PFSK-1 (cell line): ENCODE data around the gene ADAM10.

ENCODE experiments used
- FOXP2 ChIP-seq: optimal IDR thresholded peaks from 2 replicates; pipeline ENCODE3; 2011; ENCODE audit warnings: borderline replicate concordance, control low read depth, inconsistent platforms; ENCODE audit not compliant: insufficient read depth; ENCODE audit errors: extremely low read length, extremely low read depth
- POLR2AphosphoS5 ChIP-seq: IDR thresholded peaks from 2 replicates; pipeline ENCODE4 v1.6.1; 2012; ENCODE audit warnings: low read depth, mild to moderate bottlenecking, control low read depth, low read length, moderate library complexity
- REST ChIP-seq, 2 experiments: IDR thresholded peaks; 2 replicates each; pipeline versions ENCODE4 v1.6.1 to v1.8.0; 2011 to 2012; ENCODE audit warnings: low read depth in 2 of 2, low read length in 2 of 2, control low read depth in 1 of 2, inconsistent platforms in 1 of 2, mild to moderate bottlenecking in 1 of 2, moderate library complexity in 1 of 2; ENCODE audit not compliant: insufficient read depth in 1 of 2
- SIN3A ChIP-seq: IDR thresholded peaks from 2 replicates; pipeline ENCODE4 v1.6.1; 2012; ENCODE audit warnings: mild to moderate bottlenecking, low read length, moderate library complexity, borderline replicate concordance; ENCODE audit not compliant: insufficient read depth
- TAF1 ChIP-seq: IDR thresholded peaks from 2 replicates; pipeline ENCODE4 v1.6.1; 2012; ENCODE audit warnings: low read length, control low read depth, borderline replicate concordance; ENCODE audit not compliant: insufficient read depth

Gene ADAM10

DNA sequence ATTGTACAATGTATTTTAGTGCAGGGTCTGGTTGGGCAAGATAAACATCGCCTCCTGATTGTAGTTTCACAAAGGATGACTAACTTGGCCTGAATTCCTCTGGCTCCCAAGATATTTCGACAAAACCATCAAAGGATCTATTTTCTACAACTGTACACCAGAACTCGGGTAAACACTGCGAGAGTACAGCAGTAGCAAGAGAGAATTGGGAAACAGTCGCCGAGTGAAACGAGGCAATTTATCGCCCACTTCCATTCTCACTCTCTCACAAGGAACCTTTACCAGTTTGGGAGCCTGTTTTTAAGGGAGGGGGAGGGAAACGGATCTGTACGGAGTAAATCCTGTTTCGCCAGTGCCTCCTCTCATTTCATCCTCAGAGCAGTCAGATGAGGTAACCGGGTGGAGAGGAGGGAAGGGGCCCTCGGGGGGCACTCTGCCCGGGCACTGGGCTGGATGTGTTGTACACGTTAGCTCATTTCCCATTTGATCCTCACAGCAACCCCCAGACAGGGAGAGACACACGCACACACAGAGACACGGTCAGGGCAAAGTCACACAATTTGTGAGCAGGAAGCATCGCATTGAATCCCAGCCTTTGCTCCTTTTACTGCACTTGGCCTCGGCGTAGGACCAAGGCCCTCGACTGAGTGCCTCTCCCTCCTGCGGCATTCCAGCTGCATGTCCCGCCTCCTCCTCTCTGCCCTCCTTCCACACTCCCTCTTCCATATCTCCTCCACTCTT lies 197.6 kb downstream of the ADAM10 start:
- TF ChIP-seq TAF1 (no peak), SIN3A (no peak), REST (IDR thresholded peaks at IDR 0.05; ENCODE audit: insufficient read depth in 1 of 2, low read depth in 2 of 2, low read length in 2 of 2) (no peak), POLR2AphosphoS5 (no peak), FOXP2 (no peak)

- no peak for TF ChIP-seq REST (IDR thresholded peaks at IDR 0.05; ENCODE audit: insufficient read depth in 1 of 2, low read depth in 2 of 2, low read length in 2 of 2)
- no peak for TF ChIP-seq POLR2AphosphoS5
- TF ChIP-seq FOXP2: no peak
- TF ChIP-seq SIN3A: no peak
- TF ChIP-seq TAF1: no peak
Measured at GRCh38 chr15:58551084-58551763, 198.3 kb downstream of the ADAM10 start.

GRCh38 chr15:58549785-58550074 lies 199.8 kb downstream of the ADAM10 start:
- no peak for TF ChIP-seq POLR2AphosphoS5
- TF ChIP-seq SIN3A: no peak
- TF ChIP-seq TAF1: no peak
- TF ChIP-seq REST (IDR thresholded peaks at IDR 0.05; ENCODE audit: insufficient read depth in 1 of 2, low read depth in 2 of 2, low read length in 2 of 2): no peak
- TF ChIP-seq FOXP2: no peak

GRCh38 chr15:58549013-58549784 lies 200.3 kb downstream of the ADAM10 start:
- TF ChIP-seq FOXP2 (no peak), TAF1 (no peak), REST (IDR thresholded peaks at IDR 0.05; ENCODE audit: insufficient read depth in 1 of 2, low read depth in 2 of 2, low read length in 2 of 2) (no peak), POLR2AphosphoS5 (no peak), SIN3A (no peak)
